Heart right ventricle (tissue), 16 donors: ENCODE results near the gene MEF2D. TPM values are rescaled to one million over a fixed set of nuclear protein-coding genes. Genes with fewer than 3 reads are reported as not detected.

Experiments used
- ATAC-seq, 8 donors: fragments of 200-7000 bp; cut with Tn5 transposase; one replicate each; pipeline ENCODE4 v1.9.1; 2020; ENCODE audit warnings: mild to moderate bottlenecking in 8 of 8, moderate library complexity in 8 of 8, moderate number of reproducible peaks in 1 of 8
- DNase-seq, 2 donors: peaks; one replicate each; pipeline ENCODE4 v3.0.0-alpha.2; 2020
- H3K27ac ChIP-seq, 10 donors: fragments of 200-600 bp; sonication (generic) in 2 of 10; one replicate each; pipeline versions ENCODE4 v1.5.0 to v1.8.0; 2020 to 2022; ENCODE audit warnings: mild to moderate bottlenecking in 3 of 10
- H3K27me3 ChIP-seq, 7 donors: fragments of 200-600 bp; one replicate each; pipeline ENCODE4 v1.8.0; 2021 to 2022; ENCODE audit warnings: mild to moderate bottlenecking in 2 of 7
- H3K36me3 ChIP-seq, 9 donors: fragments of 200-600 bp; sonication (generic) in 1 of 9; one replicate each; pipeline versions ENCODE4 v1.5.0 to v1.8.0; 2020 to 2022; ENCODE audit warnings: mild to moderate bottlenecking in 2 of 9
- H3K4me1 ChIP-seq, 9 donors: fragments of 200-600 bp; sonication (generic) in 1 of 9; one replicate each; pipeline versions ENCODE4 v1.5.0 to v1.8.0; 2020 to 2022; ENCODE audit warnings: mild to moderate bottlenecking in 4 of 9
- H3K4me3 ChIP-seq, 10 donors: fragments of 200-600 bp; sonication (generic) in 2 of 10; one replicate each; pipeline versions ENCODE4 v1.5.0 to v1.8.0; 2020 to 2022; ENCODE audit warnings: mild to moderate bottlenecking in 7 of 10, moderate library complexity in 2 of 10
- H3K9me3 ChIP-seq, 11 donors: fragments of 200-600 bp in 10 of 11; sonication (generic) in 2 of 11; one replicate each; pipeline versions ENCODE4 v1.5.0 to v1.8.0; 2013 to 2022; ENCODE audit warnings: mild to moderate bottlenecking in 2 of 11, control low read depth in 1 of 11, moderate library complexity in 1 of 11
- CTCF ChIP-seq, 9 donors: fragments of 200-600 bp; sonication (generic) in 2 of 9; IDR thresholded peaks; one replicate each; pipeline versions ENCODE4 v1.5.0 to v1.8.0; 2021 to 2022; ENCODE audit warnings: antibody characterized with exemption in 9 of 9, mild to moderate bottlenecking in 5 of 9, moderate library complexity in 1 of 9
- WGBS, 2 donors: extraction: QIAGEN DNeasy Blood & Tissue Kit; methylation state at CpG; one replicate each; pipeline ENCODE4 v1.1.7; 2013; ENCODE audit warnings: inconsistent platforms in 1 of 2; 5-methylcytosine and 5-hydroxymethylcytosine counted together
- intact Hi-C, 10 donors: fragments of 100-400 bp; cut with DNase I; formaldehyde crosslinking; loops; one replicate each; pipeline versions ENCODE4 v1.11.1 to v1.14.2; 2022
- polyA plus RNA-seq, 2 donors: library from polyadenylated mRNA; stranded (reverse); fragments of 200-250 nt; gene quantifications; one replicate each; pipeline ENCODE4 v1.2.3, GENCODE V29; 2013
- total RNA-seq, 10 donors: library from RNA; stranded (reverse); fragmentation: NEBNext Ultra II Directional in 3 of 10; extraction: Animal tissue kit (Norgen Biotek cat#: 25700) in 3 of 10; gene quantifications; one replicate each; pipeline versions ENCODE4 v1.2.1 to v1.2.4, GENCODE V29; 2021 to 2023
- donor health status: Arrhythmogenic right ventricular cardiomyopathy.
- donor health status: ischemic (EF 13 %, LVEDD 7.1; RV severe dilation, severe dysfunction).
- donor health status: healthy with polysubstance abuse.
- donor health status: DM: no; HTN: yes; CAD: no.
- donor health status: DM: no; HTN: no; CAD: no.
- donor health status: ischemic (EF 25% LVEDD 6.9; RV normal size, moderate dysfunction).
- donor health status: ischemic (EF 25% LVEDD 5.7; RV mildly dilated, moderate dysfunction).
- donor health status: healthy.
- donor health status: DM: yes; HTN: yes; CAD: no.
- donor health status: Ischemic cardiomyopathy.
- donor health status: ischemic (EF 35%, LVEDD 5.7; RV mildly dilated, moderate dysfunction).
- donor health status: nonischemic (EF 11% LVEDD 7.7; RV severe dilation, severe dysfunction).
- donor health status: DM: yes; HTN: yes; CAD: no.
- donor health status: PGD.
- donor health status: ischemic (EF 29% LVEDD 5.4; RV normal size, mild dysfunction).
- donor health status: nonischemic (EF 23%, LVEDD 6.1; RV moderate dilation, normal function).

Gene MEF2D
- total and polyA plus RNA-seq, 12 donors: 31.6 to 127 (median 94.9) TPM

- DNase-seq (no peak), ATAC-seq (peak in 1 of 8 donors; percentile 32)
- Histone ChIP-seq H3K27me3 (no peaks in the 10 kb centered on the region), H3K9me3 (no peaks in the 10 kb centered on the region), H3K4me3 (no peak overlapping the region), H3K27ac (no peak overlapping the region), H3K36me3 (peaks cover 0 to 22% (median 0%) of the 10 kb centered on the region in 9 donors), H3K4me1 (peaks cover 0 to 3% (median 0%) of the 10 kb centered on the region in 9 donors)
- no peak for TF ChIP-seq CTCF (IDR thresholded peaks at IDR 0.05)
- WGBS, 2 donors: 86 to 87% methylated on average over 1 of the region's 1 CpG
- intact Hi-C loops: loop anchor here in 1 of 10 donors (10.0 kb wide), 1 partner anchor 158 kb away; no protein-coding TSS in a partner anchor
These were observed 42.5 kb upstream of the MEF2D start for GRCh38 chr1:156543066-156543465.

DNA sequence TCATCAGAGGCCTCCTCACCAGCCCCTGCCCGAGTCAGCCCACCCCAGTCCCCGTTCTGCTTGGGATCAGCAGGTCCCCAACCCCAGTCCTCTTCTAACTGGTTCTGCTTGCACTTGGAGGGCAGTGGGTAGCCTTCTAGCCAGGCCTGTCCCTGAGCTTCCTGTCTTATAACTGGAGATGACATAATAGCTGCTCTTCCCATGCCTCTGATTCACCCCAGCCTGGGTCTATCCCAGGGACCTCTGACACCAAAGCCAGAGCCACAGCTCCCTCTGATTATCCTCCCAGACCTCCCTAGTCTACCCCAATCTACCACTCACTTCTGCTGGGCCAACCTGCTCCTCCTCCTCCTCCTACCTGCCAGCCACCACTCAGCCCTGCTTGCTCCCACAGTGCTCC is 40.4 kb upstream of the MEF2D start:
- intact Hi-C loops: loop anchor here in 1 of 10 donors (10.0 kb wide), 1 partner anchor 156 kb away; no protein-coding TSS in a partner anchor

GRCh38 chr1:156539818-156540355 is 39.3 kb upstream of the MEF2D start:
- DNase-seq: no peak
- H3K4me1 ChIP-seq: peaks cover 0 to 3% (median 0%) of the 10 kb centered on the region in 9 donors
- H3K27me3 ChIP-seq: no peaks in the 10 kb centered on the region
- ATAC-seq: peak in 4 of 8 donors; percentile 38 to 75 (median 62)
- intact Hi-C loops: loop anchor here in 1 of 10 donors (10.0 kb wide), 1 partner anchor 155 kb away; no protein-coding TSS in a partner anchor
- TF ChIP-seq CTCF (IDR thresholded peaks at IDR 0.05): no peak
- H3K27ac ChIP-seq: no peak overlapping the region
- no peak overlapping the region for H3K4me3 ChIP-seq
- peaks cover 0 to 42% (median 0%) of the 10 kb centered on the region in 9 donors for H3K36me3 ChIP-seq
- no peaks in the 10 kb centered on the region for H3K9me3 ChIP-seq
- 84 to 86% methylated on average over 4 of the region's 4 CpGs for WGBS, 2 donors

More for the DNA sequence above, 40.4 kb upstream of the MEF2D start:
- no peaks in the 10 kb centered on the region for H3K9me3 ChIP-seq
- ATAC-seq: peak in 6 of 8 donors; percentile 19 to 55 (median 52)
- H3K27me3 ChIP-seq: no peaks in the 10 kb centered on the region
- peaks cover 0 to 39% (median 0%) of the 10 kb centered on the region in 9 donors for H3K36me3 ChIP-seq
- peaks cover 0 to 3% (median 0%) of the 10 kb centered on the region in 9 donors for H3K4me1 ChIP-seq
- WGBS, 2 donors: 92% methylated on average over 2 of the region's 2 CpGs
- no peak for DNase-seq
- no peak for TF ChIP-seq CTCF (IDR thresholded peaks at IDR 0.05)
- no peak overlapping the region for H3K27ac ChIP-seq
- H3K4me3 ChIP-seq: no peak overlapping the region

GRCh38 chr1:156538711-156539440 is 38.3 kb upstream of the MEF2D start:
- TF ChIP-seq CTCF (IDR thresholded peaks at IDR 0.05): no peak
- Histone ChIP-seq H3K27me3 (no peaks in the 10 kb centered on the region), H3K9me3 (no peaks in the 10 kb centered on the region), H3K4me3 (no peak overlapping the region), H3K27ac (no peak overlapping the region), H3K4me1 (peaks cover 0 to 3% (median 0%) of the 10 kb centered on the region in 9 donors), H3K36me3 (peaks cover 0 to 48% (median 0%) of the 10 kb centered on the region in 9 donors)
- intact Hi-C loops: no loop called here
- WGBS, 2 donors: 89 to 90% methylated on average over 10 of the region's 10 CpGs
- ATAC-seq: no peak
- DNase-seq: no peak
